ENCODE data around the gene LPCAT2. TPM values are rescaled to one million over a fixed set of nuclear protein-coding genes. Genes with fewer than 3 reads are reported as not detected.

The LPCAT2 gene
- total and polyA plus RNA-seq, 2 of the 13 experiments (the other 11 are each of a cell fraction or from before 2014, with no cell fraction given): 9.9 to 17.6 TPM

GRCh38 chr16:55575496-55575895, 66.6 kb downstream of the LPCAT2 start (continued):
- TF ChIP-seq WIZ (CRISPR knock-in tag; IDR thresholded peaks at IDR 0.05) (no peak), NR2F1 (CRISPR knock-in tag; IDR thresholded peaks at IDR 0.05) (no peak), ZNF136 (CRISPR knock-in tag; IDR thresholded peaks at IDR 0.05; ENCODE audit: low read depth) (no peak), ZBTB7B (CRISPR knock-in tag; IDR thresholded peaks at IDR 0.05) (no peak), ZFP36L2 (CRISPR knock-in tag; IDR thresholded peaks at IDR 0.05) (no peak)

- Histone ChIP-seq H3K36me3 (replicated peaks in 1 of 2; ENCODE audit: control insufficient read depth in 1 of 2, insufficient read depth in 2 of 2, low read length in 2 of 2) (peaks cover 3 to 7% of the 10 kb centered on the region in 2 experiments; a peak in 3 of 5 replicates), H3K4me1 (ENCODE audit: insufficient read depth, low read length) (peaks cover 3% of the 10 kb centered on the region)
- POLR2A ChIA-PET: no interaction called here
Measured at GRCh38 chr16:55576384-55576783, 67.5 kb downstream of the LPCAT2 start.

More at GRCh38 chr16:55576384-55576783, 67.5 kb downstream of the LPCAT2 start:
- no peak overlapping the region for H3K4me2 ChIP-seq (ENCODE audit: low read depth, low read length)
- ATAC-seq (no peak), DNase-seq (ENCODE audit: low spot score) (no peak), FAIRE-seq (no peak)
- H3K4me3 ChIP-seq (replicated peaks in 1 of 3; ENCODE audit: insufficient read depth in 1 of 3, low read depth in 2 of 3, low read length in 3 of 3): no peak overlapping the region
- no peaks in the 10 kb centered on the region for H3K79me2 ChIP-seq (ENCODE audit: insufficient read depth, low read length)
- BruUV-seq (replicated peaks): no TSS peak
- CTCF ChIA-PET (ENCODE audit: low intra/inter-chr PET ratio, low total read pairs): no interaction called here
- H3K9ac ChIP-seq (ENCODE audit: insufficient read depth, low read depth, low read length): no peak overlapping the region
- 87% methylated on average over 2 of the region's 2 CpGs for WGBS (ENCODE audit: low lambda C conversion rate)
- TF ChIP-seq, protein P1, sequence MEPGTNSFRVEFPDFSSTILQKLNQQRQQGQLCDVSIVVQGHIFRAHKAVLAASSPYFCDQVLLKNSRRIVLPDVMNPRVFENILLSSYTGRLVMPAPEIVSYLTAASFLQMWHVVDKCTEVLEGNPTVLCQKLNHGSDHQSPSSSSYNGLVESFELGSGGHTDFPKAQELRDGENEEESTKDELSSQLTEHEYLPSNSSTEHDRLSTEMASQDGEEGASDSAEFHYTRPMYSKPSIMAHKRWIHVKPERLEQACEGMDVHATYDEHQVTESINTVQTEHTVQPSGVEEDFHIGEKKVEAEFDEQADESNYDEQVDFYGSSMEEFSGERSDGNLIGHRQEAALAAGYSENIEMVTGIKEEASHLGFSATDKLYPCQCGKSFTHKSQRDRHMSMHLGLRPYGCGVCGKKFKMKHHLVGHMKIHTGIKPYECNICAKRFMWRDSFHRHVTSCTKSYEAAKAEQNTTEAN (CRISPR knock-in tag; conservative IDR thresholded peaks at IDR 0.05): no peak
- TF ChIP-seq SP1 (IDR thresholded peaks at IDR 0.05): no peak
- TF ChIP-seq SP1 (CRISPR knock-in tag; IDR thresholded peaks at IDR 0.05): no peak
- no peak for TF ChIP-seq FOXM1 (CRISPR knock-in tag; IDR thresholded peaks at IDR 0.05)
- no peak for TF ChIP-seq EED (CRISPR knock-in tag; IDR thresholded peaks at IDR 0.05)
- TF ChIP-seq ZSCAN25 (CRISPR knock-in tag; IDR thresholded peaks at IDR 0.05): no peak
- no peak for TF ChIP-seq THAP11 (CRISPR knock-in tag; IDR thresholded peaks at IDR 0.05)
- TF ChIP-seq MED13 (CRISPR knock-in tag; IDR thresholded peaks at IDR 0.05): no peak
- TF ChIP-seq, protein P2, sequence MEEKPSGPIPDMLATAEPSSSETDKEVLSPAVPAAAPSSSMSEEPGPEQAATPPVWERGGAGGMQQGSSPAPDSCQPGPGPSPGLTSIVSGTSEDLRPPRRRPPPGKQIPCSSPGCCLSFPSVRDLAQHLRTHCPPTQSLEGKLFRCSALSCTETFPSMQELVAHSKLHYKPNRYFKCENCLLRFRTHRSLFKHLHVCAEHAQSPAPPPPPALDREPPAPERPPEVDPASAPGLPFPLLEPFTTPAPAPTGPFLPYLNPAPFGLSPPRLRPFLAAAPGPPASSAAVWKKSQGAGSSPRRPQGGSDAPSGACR (CRISPR knock-in tag; IDR thresholded peaks at IDR 0.05): no peak
- TF ChIP-seq ELF1 (CRISPR knock-in tag; IDR thresholded peaks at IDR 0.05): no peak
- H3K27me3 ChIP-seq (ENCODE audit: control insufficient read depth in 1 of 2, insufficient read depth in 2 of 2, low read length in 2 of 2): no peaks in the 10 kb centered on the region
- H2AFZ ChIP-seq (ENCODE audit: low read length): no peak overlapping the region
- H3K27ac ChIP-seq (ENCODE audit: extremely low read length, insufficient read depth, low read length): no peak overlapping the region
- intact Hi-C loops (cut with micrococcal nuclease; ENCODE audit: unreplicated experiment): no loop called here
- no peaks in the 10 kb centered on the region for H4K20me1 ChIP-seq (ENCODE audit: insufficient read depth, low read length)
- in situ Hi-C loops (cut with HindIII; ENCODE audit: extremely low pct_ligation_motif_present, low pct_unique_long_range_greater_than_20kb): no loop called here
- H3K9me3 ChIP-seq (ENCODE audit: low read length): no peaks in the 10 kb centered on the region

All from HepG2 (cell line).